ENCODE results near the gene RERE. TPM values are rescaled to one million over a fixed set of nuclear protein-coding genes. Genes with fewer than 3 reads are reported as not detected.

The RERE gene
- total RNA-seq, 1 experiment from 2014 or later, result 40.6 TPM

- no peaks in the 10 kb centered on the region for H3K9me3 ChIP-seq (ENCODE audit: control insufficient read depth in 1 of 2, insufficient read depth in 1 of 2, low read depth in 1 of 2, low read length in 2 of 2)
- BruUV-seq (replicated peaks), result no TSS peak
- ATAC-seq, result no peak
- H3K4me2 ChIP-seq (ENCODE audit: low read length), result no peak overlapping the region
- no peak overlapping the region for H3K9ac ChIP-seq (ENCODE audit: low read length)
- H3K4me1 ChIP-seq (ENCODE audit: control insufficient read depth in 1 of 2, insufficient read depth in 2 of 2, low read length in 2 of 2), result no peaks in the 10 kb centered on the region
- ChIA-PET CTCF (no interaction called here), POLR2A (no interaction called here), RAD21 (ENCODE audit: low non-redundant PET in 1 of 2, low total read pairs in 2 of 2, uncharacterized antibody in 2 of 2, unreplicated experiment in 2 of 2) (no interaction called here)
- H3K27me3 ChIP-seq (ENCODE audit: insufficient read depth, low read length), result no peaks in the 10 kb centered on the region
- H3K4me3 ChIP-seq (replicated peaks in 1 of 2; ENCODE audit: low read depth in 1 of 2, low read length in 2 of 2), result no peak overlapping the region
- TF ChIP-seq JUND (IDR thresholded peaks at IDR 0.05) (no peak), EZH2 (IDR thresholded peaks at IDR 0.05) (no peak), SIN3A (IDR thresholded peaks at IDR 0.05; ENCODE audit: low read depth) (no peak), TCF7L2 (IDR thresholded peaks at IDR 0.05; ENCODE audit: borderline replicate concordance, extremely low read depth, insufficient read depth, insufficient read length) (no peak), SP1 (IDR thresholded peaks at IDR 0.05; ENCODE audit: low read depth) (no peak), ZBTB33 (IDR thresholded peaks at IDR 0.05; ENCODE audit: extremely low read depth, insufficient replicate concordance, low read length) (no peak)
- peaks cover 8% of the 10 kb centered on the region; the same call in 1 of the 2 replicates for H3K79me2 ChIP-seq (ENCODE audit: insufficient read depth, low read length)
- H3K9me2 ChIP-seq (ENCODE audit: insufficient read depth), result no peaks in the 10 kb centered on the region
- no peak for DNase-seq (ENCODE audit: low read depth, low spot score)
- no peaks in the 10 kb centered on the region for H4K20me1 ChIP-seq (ENCODE audit: insufficient read depth)
- H2AFZ ChIP-seq (ENCODE audit: low read depth, low read length, poor library complexity, severe bottlenecking), result no peak overlapping the region
- no peak overlapping the region for H3K27ac ChIP-seq (ENCODE audit: low read depth, low read length)
- no peaks in the 10 kb centered on the region for H3K36me3 ChIP-seq (ENCODE audit: control insufficient read depth in 1 of 2, insufficient read depth in 2 of 2, low read length in 2 of 2)
- intact Hi-C loops (cut with micrococcal nuclease), result no loop called here
Measured at GRCh38 chr1:8796812-8797211, 20.6 kb downstream of the RERE start.

GRCh38 chr1:8794605-8795004 lies 22.8 kb downstream of the RERE start:
- DNase-seq (ENCODE audit: low read depth, low spot score) (no peak), ATAC-seq (peak; percentile 75)
- Histone ChIP-seq H4K20me1 (ENCODE audit: insufficient read depth) (no peaks in the 10 kb centered on the region), H3K9me2 (ENCODE audit: insufficient read depth) (no peaks in the 10 kb centered on the region), H3K4me3 (replicated peaks in 1 of 2; ENCODE audit: low read depth in 1 of 2, low read length in 2 of 2) (no peak overlapping the region), H3K9me3 (ENCODE audit: control insufficient read depth in 1 of 2, insufficient read depth in 1 of 2, low read depth in 1 of 2, low read length in 2 of 2) (no peaks in the 10 kb centered on the region), H3K27me3 (ENCODE audit: insufficient read depth, low read length) (no peaks in the 10 kb centered on the region), H3K27ac (ENCODE audit: low read depth, low read length) (no peak overlapping the region), H3K4me2 (ENCODE audit: low read length) (no peak overlapping the region), H3K9ac (ENCODE audit: low read length) (no peak overlapping the region), H2AFZ (ENCODE audit: low read depth, low read length, poor library complexity, severe bottlenecking) (no peak overlapping the region), H3K36me3 (ENCODE audit: control insufficient read depth in 1 of 2, insufficient read depth in 2 of 2, low read length in 2 of 2) (no peaks in the 10 kb centered on the region), H3K79me2 (ENCODE audit: insufficient read depth, low read length) (peaks cover 5% of the 10 kb centered on the region; the same call in 1 of the 2 replicates), H3K4me1 (ENCODE audit: control insufficient read depth in 1 of 2, insufficient read depth in 2 of 2, low read length in 2 of 2) (peaks cover 3 to 4% of the 10 kb centered on the region in 2 experiments; a peak in 2 of 4 replicates)
- ChIA-PET POLR2A (no interaction called here), RAD21 (ENCODE audit: low non-redundant PET in 1 of 2, low total read pairs in 2 of 2, uncharacterized antibody in 2 of 2, unreplicated experiment in 2 of 2) (no interaction called here), CTCF (no interaction called here)
- BruUV-seq (replicated peaks), result no TSS peak
- TF ChIP-seq CTCF (IDR thresholded peaks at IDR 0.05 in 2 of 3, conservative IDR thresholded peaks at IDR 0.05 in 1 of 3; ENCODE audit: borderline replicate concordance in 1 of 3, insufficient read depth in 1 of 3, low read depth in 2 of 3, low read length in 2 of 3) (peak in 1 of 3 experiments; percentile 5; a peak in 1 of 6 replicates), EGR1 (IDR thresholded peaks at IDR 0.05; ENCODE audit: low read depth) (no peak)
- intact Hi-C loops (cut with micrococcal nuclease), result no loop called here
